GM21786 (cell line): ENCODE measurements around the gene PCDHB15.
"Not testable (repeated sequence)": the region's sequence is repeated elsewhere in the genome, so short reads cannot be mapped to it uniquely, and the experiment has no call there.

Experiments
- ATAC-seq: cut with Tn5 transposase; IDR thresholded peaks from one replicate; pipeline ENCODE4 v1.9.1; 2021; ENCODE audit not compliant: unreplicated experiment

PCDHB15 gene

DNA sequence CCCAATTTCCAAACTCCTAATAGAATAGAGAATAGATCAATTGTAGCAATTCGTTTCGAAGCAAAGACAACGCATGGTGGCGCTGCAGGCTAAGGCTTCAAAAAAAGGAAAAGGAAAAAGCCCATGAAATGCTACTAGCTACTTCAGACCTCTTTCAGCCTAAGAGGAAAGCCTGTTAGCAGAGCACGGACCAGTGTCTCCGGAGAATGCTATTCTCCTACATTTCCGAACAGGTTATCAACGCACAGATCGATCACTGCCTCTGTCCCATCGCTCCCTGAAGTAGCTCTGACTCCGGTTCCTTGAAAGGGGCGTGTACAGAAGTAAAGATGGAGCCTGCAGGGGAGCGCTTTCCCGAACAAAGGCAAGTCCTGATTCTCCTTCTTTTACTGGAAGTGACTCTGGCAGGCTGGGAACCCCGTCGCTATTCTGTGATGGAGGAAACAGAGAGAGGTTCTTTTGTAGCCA lies at the start of gene PCDHB15:
PCDHB15 (plus strand) TSS at position 146 of the 468 bp plus-strand sequence; CDS start at position 330, 184 bp downstream.
- ATAC-seq: no peak

DNA sequence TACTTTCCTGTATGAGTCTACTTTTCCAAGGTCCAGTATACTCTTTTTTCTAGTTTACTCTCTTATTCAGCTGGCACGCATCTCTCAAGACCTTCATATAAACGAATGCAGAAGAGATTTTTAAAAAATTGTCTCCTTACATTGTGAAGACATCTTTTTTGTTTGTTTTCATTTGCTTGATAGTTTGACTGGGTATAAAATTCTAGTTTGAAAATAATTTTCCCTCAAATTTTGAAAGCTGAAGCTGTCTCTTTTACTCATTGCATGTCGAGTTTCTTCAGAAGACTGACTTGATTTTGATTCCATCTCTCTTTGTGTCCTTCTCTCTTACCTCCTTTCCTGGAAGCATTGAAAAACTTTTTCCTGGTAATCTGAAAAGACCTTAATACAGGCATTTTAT lies 48.8 kb upstream of the PCDHB15 start:
- ATAC-seq: no peak

DNA sequence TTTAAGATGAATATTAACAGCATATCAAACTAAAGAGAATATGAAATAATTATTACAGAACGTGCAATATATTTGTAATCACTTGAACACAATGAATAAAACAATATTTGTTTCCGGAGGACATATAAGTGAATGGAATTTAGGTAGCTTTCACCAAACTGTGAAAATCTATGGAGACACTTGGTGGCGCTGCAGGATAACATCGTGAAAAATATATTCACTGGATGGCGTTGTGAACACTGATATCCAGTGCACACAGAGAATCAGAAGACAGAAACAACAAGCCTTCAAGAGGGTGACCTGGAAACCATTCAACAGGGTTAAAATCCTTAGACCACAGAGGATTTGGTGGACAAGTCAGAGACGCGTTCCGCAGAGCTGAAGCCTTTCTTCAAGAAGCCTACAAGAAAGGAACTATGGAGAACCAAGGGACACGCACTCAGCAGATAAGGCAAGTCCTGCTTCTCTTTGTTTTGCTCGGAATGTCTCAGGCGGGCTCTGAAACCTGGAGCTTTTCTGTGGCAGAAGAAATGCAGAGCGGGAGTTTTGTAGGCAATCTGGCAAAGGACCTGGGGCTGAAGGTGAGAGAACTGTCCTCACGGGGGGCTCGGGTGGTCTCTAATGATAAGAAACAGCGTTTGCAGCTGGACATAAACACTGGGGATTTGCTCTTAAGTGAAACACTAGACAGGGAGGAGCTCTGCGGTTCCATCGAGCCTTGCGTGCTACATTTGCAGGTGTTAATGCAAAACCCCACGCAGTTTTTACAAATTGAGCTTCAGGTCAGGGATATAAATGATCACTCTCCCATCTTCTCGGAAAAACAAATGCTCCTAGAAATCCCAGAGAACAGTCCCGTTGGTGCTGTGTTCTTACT lies 45.6 kb upstream of the PCDHB15 start, which contains the start of gene PCDHB11:
PCDHB11 (plus strand) TSS at position 269 of the 877 bp plus-strand sequence; CDS start at position 417, 148 bp downstream.
- no peak for ATAC-seq

DNA sequence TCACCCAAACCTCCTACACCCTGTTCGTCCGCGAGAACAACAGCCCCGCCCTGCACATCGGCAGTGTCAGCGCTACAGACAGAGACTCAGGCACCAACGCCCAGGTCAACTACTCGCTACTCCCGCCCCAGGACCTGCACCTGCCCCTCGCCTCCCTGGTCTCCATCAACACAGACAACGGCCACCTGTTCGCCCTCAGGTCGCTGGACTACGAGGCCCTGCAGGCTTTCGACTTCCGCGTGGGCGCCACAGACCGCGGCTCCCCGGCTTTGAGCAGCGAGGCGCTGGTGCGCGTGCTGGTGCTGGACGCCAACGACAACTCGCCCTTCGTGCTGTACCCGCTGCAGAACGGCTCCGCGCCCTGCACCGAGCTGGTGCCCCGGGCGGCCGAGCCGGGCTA lies 44.1 kb upstream of the PCDHB15 start:
- ATAC-seq: not testable (repeated sequence)

DNA sequence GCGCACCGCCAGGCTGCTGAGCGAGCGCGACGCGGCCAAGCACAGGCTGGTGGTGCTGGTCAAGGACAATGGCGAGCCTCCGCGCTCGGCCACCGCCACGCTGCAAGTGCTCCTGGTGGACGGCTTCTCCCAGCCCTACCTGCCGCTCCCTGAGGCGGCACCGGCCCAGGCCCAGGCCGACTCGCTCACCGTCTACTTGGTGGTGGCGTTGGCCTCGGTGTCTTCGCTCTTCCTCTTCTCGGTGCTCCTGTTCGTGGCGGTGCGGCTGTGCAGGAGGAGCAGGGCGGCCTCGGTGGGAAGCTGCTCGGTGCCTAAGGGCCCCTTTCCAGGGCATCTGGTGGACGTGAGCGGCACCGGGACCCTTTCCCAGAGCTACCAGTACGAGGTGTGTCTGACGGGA lies 43.5 kb upstream of the PCDHB15 start:
- not testable (repeated sequence) for ATAC-seq

DNA sequence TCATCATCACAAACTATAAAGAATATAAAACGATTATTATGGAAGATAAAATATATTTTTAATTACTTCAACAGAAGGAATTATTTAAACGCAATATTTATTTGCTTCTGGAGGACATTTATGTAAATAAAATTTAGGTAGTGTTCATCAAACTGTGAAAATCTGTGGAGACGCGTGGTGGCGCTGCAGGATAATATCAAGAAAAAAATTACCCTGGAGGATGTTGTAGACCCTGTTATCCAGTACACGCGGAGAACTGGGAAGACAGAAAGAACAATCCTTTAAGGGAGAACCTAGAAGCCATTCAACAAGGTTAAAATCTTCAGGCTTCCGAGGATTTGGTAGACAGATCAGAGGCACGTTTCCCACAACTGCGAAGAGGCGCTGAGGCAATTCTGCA lies 36.7 kb upstream of the PCDHB15 start, which contains the start of gene PCDHB12:
PCDHB12 (plus strand) TSS at position 242 of the 400 bp plus-strand sequence. CDS start 189 bp downstream, outside the sequence.
- ATAC-seq: no peak

DNA sequence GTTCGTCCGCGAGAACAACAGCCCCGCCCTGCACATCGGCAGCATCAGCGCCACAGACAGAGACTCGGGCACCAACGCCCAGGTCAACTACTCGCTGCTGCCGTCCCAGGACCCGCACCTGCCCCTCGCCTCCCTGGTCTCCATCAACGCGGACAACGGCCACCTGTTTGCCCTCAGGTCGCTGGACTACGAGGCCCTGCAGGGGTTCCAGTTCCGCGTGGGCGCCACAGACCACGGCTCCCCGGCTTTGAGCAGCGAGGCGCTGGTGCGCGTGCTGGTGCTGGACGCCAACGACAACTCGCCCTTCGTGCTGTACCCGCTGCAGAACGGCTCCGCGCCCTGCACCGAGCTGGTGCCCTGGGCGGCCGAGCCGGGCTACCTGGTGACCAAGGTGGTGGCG lies 34.9 kb upstream of the PCDHB15 start:
- not testable (repeated sequence) for ATAC-seq

DNA sequence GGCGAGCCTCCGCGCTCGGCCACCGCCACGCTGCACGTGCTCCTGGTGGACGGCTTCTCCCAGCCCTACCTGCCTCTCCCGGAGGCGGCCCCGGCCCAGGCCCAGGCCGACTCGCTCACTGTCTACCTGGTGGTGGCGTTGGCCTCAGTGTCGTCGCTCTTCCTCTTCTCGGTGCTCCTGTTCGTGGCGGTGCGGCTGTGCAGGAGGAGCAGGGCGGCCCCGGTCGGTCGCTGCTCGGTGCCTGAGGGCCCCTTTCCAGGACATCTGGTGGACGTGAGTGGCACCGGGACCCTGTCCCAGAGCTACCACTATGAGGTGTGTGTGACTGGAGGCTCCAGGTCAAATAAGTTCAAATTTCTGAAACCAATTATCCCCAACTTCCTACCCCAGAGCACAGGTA lies 34.3 kb upstream of the PCDHB15 start:
- not testable (repeated sequence) for ATAC-seq

DNA sequence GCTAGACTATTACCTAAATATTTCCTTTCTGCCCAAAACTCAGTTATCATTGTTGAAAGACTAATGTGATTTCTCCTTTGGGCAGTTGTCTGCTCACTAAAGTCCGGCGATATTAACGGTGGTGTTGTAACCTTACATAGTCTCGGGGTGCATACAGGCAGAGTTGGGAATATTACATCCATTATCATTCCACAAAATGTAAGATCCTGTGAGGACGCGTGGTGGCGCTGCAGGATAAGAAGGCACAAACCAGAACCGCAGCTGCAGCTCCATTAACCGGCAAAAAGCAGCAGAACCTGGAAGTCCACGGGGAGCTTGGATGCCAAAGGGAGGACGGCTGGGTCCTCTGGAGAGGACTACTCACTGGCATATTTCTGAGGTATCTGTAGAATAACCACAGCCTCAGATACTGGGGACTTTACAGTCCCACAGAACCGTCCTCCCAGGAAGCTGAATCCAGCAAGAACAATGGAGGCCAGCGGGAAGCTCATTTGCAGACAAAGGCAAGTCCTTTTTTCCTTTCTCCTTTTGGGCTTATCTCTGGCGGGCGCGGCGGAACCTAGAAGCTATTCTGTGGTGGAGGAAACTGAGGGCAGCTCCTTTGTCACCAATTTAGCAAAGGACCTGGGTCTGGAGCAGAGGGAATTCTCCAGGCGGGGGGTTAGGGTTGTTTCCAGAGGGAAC lies 31.4 kb upstream of the PCDHB15 start, which contains the start of gene PCDHB13:
PCDHB13 (plus strand) TSS at position 264 of the 684 bp plus-strand sequence; CDS start at position 469, 205 bp downstream.
- ATAC-seq: not testable (repeated sequence)

DNA sequence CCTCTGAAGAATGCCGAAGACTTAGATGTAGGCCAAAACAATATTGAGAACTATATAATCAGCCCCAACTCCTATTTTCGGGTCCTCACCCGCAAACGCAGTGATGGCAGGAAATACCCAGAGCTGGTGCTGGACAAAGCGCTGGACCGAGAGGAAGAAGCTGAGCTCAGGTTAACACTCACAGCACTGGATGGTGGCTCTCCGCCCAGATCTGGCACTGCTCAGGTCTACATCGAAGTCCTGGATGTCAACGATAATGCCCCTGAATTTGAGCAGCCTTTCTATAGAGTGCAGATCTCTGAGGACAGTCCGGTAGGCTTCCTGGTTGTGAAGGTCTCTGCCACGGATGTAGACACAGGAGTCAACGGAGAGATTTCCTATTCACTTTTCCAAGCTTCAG lies 30.6 kb upstream of the PCDHB15 start:
- ATAC-seq: not testable (repeated sequence)

DNA sequence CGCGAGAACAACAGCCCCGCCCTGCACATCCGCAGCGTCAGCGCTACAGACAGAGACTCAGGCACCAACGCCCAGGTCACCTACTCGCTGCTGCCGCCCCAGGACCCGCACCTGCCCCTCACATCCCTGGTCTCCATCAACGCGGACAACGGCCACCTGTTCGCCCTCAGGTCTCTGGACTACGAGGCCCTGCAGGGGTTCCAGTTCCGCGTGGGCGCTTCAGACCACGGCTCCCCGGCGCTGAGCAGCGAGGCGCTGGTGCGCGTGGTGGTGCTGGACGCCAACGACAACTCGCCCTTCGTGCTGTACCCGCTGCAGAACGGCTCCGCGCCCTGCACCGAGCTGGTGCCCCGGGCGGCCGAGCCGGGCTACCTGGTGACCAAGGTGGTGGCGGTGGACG lies 29.7 kb upstream of the PCDHB15 start:
- ATAC-seq: not testable (repeated sequence)

DNA sequence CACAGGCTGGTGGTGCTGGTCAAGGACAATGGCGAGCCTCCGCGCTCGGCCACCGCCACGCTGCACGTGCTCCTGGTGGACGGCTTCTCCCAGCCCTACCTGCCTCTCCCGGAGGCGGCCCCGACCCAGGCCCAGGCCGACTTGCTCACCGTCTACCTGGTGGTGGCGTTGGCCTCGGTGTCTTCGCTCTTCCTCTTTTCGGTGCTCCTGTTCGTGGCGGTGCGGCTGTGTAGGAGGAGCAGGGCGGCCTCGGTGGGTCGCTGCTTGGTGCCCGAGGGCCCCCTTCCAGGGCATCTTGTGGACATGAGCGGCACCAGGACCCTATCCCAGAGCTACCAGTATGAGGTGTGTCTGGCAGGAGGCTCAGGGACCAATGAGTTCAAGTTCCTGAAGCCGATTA lies 29.2 kb upstream of the PCDHB15 start:
- not testable (repeated sequence) for ATAC-seq

DNA sequence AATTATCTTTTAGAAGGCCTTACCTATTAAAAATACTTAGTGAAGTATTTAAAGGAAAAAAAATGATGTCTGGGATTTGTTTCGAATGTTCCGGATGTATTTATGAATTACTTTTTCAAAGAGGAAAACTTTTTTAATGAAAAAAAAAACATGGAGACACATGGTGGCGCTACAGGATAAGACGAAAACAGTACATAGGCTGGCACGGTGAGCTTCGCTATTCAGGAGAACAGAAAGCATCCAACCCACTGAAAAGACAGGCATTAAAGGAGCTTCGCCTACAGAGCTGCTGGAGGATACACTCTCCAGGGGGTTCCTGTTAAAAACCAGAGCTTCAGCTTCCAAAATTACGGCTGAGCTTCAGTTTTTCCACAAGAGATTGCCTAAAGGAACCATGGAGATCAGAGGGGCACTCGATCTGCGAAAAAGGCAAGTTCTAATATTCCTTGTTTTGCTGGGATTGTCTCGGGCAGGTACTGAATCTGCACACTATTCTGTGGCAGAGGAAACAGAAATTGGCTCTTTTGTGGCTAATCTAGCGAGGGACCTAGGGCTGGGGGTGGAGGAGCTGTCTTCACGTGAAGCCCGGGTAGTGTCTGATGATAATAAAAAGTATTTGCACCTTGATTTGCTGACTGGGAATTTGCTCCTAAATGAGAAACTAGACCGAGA lies 21.9 kb upstream of the PCDHB15 start, which contains the start of gene PCDHB14:
PCDHB14 (plus strand) TSS at position 232 of the 672 bp plus-strand sequence; CDS start at position 395, 163 bp downstream.
- ATAC-seq: no peak

DNA sequence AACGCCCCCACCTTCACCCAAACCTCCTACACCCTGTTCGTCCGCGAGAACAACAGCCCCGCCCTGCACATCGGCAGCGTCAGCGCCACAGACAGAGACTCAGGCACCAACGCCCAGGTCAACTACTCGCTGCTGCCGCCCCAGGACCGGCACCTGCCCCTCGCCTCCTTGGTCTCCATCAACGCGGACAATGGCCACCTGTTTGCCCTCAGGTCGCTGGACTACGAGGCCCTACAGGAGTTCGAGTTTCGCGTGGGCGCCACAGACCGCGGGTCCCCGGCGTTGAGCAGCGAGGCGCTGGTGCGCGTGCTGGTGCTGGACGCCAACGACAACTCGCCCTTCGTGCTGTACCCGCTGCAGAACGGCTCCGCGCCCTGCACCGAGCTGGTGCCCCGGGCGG lies 20.4 kb upstream of the PCDHB15 start:
- not testable (repeated sequence) for ATAC-seq

DNA sequence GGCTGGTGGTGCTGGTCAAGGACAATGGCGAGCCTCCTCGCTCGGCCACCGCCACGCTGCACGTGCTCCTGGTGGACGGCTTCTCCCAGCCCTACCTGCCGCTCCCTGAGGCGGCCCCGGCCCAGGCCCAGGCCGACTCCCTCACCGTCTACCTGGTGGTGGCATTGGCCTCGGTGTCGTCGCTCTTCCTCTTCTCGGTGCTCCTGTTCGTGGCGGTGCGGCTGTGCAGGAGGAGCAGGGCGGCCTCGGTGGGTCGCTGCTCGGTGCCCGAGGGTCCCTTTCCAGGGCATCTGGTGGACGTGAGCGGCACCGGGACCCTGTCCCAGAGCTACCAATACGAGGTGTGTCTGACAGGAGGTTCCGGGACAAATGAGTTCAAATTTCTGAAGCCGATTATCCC lies 19.8 kb upstream of the PCDHB15 start:
- not testable (repeated sequence) for ATAC-seq

DNA sequence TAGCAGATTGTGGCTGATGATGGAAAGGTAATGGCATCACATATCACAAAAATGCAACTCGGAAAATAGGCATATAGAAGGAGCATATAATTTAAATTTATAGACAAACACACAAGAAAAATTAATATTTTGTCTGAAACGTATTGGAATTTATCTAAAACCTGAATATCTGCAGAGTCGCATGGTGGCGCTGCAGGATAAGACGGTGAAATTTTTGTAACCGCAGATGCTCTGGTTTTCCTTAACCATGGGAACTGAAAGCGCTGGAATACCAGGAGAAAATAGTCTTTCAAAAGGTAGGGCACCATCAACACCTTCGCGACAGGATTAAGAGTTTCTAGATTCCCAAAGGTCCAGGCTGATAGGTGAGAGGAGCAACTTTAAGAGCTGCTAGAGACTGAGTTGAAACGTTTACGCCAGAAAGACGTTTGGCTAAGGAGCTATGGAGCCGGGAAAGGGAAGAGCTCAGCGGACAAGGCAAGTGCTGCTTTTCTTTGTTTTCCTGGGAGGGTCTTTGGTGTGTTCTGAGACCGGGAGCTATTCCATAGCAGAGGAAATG lies 11.0 kb upstream of the PCDHB15 start:
- no peak for ATAC-seq

DNA sequence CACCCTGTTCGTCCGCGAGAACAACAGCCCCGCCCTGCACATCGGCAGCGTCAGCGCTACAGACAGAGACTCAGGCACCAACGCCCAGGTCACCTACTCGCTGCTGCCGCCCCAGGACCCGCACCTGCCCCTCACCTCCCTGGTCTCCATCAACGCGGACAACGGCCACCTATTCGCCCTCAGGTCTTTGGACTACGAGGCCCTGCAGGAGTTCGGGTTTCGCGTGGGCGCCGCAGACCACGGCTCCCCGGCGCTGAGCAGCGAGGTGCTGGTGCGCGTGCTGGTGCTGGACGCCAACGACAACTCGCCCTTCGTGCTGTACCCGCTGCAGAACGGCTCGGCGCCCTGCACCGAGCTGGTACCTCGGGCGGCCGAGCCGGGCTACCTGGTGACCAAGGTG lies 9.3 kb upstream of the PCDHB15 start:
- not testable (repeated sequence) for ATAC-seq

DNA sequence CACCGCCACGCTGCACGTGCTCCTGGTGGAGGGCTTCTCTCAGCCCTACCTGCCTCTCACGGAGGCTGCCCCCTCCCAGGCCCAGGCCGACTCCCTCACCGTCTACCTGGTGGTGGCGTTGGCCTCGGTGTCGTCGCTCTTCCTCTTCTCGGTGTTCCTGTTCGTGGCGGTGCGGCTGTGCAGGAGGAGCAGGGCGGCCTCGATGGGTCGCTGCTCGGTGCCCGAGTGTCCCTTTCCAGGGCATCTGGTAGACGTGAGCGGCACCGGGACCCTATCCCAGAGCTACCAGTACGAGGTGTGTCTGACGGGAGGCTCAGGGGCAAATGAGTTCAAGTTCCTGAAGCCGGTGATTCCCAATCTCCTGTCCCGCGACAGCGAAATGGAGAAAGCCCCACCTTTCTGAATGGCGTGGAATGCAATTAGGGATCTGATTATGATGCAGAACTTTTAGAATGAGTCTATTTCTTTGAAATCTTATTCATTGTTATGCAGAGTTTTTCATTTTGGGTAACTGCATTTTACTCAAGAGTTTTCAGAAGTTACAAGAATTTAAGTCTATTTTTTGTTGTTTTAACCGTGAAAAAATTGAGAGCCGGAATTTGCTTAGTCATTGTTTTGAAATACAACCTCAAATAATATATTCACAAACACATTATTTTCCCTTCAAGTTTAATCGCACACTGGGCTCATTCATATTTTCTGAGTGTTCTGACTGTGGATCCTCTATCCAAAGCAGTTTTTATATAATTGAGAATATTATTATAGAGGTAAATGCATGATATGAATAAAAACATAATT lies 8.5 kb upstream of the PCDHB15 start:
- ATAC-seq: no peak

DNA sequence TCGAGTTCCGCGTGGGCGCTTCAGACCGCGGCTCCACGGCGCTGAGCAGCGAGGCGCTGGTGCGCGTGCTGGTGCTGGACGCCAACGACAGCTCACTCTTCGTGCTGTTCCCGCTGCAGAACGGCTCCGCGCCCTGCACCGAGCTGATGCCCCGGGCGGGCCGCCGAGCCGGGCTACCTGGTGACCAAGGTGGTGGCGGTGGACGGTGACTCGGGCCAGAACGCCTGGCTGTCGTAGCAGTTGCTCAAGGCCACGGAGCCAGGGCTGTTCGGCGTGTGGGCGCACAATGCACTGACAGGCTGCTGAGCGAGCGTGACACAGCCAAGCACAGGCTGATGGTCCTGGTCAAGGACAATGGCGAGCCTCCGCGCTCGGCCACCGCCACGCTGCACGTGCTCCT lies 3.7 kb upstream of the PCDHB15 start:
- no peak for ATAC-seq

DNA sequence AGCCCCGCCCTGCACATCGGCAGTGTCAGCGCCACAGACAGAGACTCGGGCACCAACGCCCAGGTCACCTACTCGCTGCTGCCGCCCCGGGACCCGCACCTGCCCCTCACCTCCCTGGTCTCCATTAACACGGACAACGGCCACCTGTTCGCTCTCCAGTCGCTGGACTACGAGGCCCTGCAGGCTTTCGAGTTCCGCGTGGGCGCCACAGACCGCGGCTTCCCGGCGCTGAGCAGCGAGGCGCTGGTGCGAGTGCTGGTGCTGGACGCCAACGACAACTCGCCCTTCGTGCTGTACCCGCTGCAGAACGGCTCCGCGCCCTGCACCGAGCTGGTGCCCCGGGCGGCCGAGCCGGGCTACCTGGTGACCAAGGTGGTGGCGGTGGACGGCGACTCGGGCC lies 1.8 kb downstream of the PCDHB15 start:
- ATAC-seq: not testable (repeated sequence)
